H1 (cell line): ENCODE measurements around the gene PARD3. TPM values are rescaled to one million over a fixed set of nuclear protein-coding genes. Genes with fewer than 3 reads are reported as not detected.

Source experiments
- CTCF ChIA-PET: fragments of 300-600 bp; sonication (Branson Sonifier 250); formaldehyde crosslinking; loops from one replicate; lab custom pipeline; 2021; ENCODE audit not compliant: partially characterized antibody; lab: Charles Lee
- POLR2A ChIA-PET: fragments of 300-600 bp; sonication (Branson Sonifier 250); formaldehyde crosslinking; loops from one replicate; lab custom pipeline; 2021; ENCODE audit warnings: inconsistent platforms; ENCODE audit not compliant: partially characterized antibody; lab: Charles Lee
- DNase-seq, 2 experiments: peaks; one replicate each; pipeline versions ENCODE4 v3.0.0 to v3.0.0-alpha.2; 2010 to 2022; ENCODE audit warnings: low spot score in 2 of 2, low read depth in 1 of 2, mixed read lengths in 1 of 2
- FAIRE-seq: peaks from 2 replicates; lab custom pipeline; 2011; peaks lifted over from hg19 to GRCh38; lab: Jason Lieb, UNC
- H2AFZ ChIP-seq: 2 replicates; pipeline ENCODE4 v1.8.1; 2012; ENCODE audit warnings: low read length, inconsistent platforms
- H2AK5ac ChIP-seq: 2 replicates; pipeline ENCODE4 v1.6.1; 2013; ENCODE audit warnings: low read depth, low read length
- H2BK120ac ChIP-seq: replicated peaks from 2 replicates; pipeline ENCODE3; 2013; ENCODE audit warnings: low read depth, low read length, inconsistent platforms
- H2BK12ac ChIP-seq: 2 replicates; pipeline ENCODE4 v1.6.1; 2013; ENCODE audit warnings: low read depth, low read length
- H2BK15ac ChIP-seq: 2 replicates; pipeline ENCODE4 v1.6.1; 2013; ENCODE audit warnings: low read length
- H2BK20ac ChIP-seq: 2 replicates; pipeline ENCODE4 v1.6.1; 2013; ENCODE audit warnings: low read length
- H2BK5ac ChIP-seq: 2 replicates; pipeline ENCODE4 v1.6.1; 2013; ENCODE audit warnings: low read depth, low read length
- H3K14ac ChIP-seq: 2 replicates; pipeline ENCODE4 v1.6.1; 2013; ENCODE audit warnings: inconsistent platforms; ENCODE audit not compliant: insufficient read length
- H3K18ac ChIP-seq: 2 replicates; pipeline ENCODE4 v1.6.1; 2013; ENCODE audit warnings: low read length; ENCODE audit errors: extremely low read depth
- H3K23ac ChIP-seq: 2 replicates; pipeline ENCODE4 v1.6.1; 2013; ENCODE audit warnings: inconsistent platforms; ENCODE audit not compliant: insufficient read length
- H3K23me2 ChIP-seq: 2 replicates; pipeline ENCODE4 v1.6.1; 2013; ENCODE audit warnings: low read depth, low read length
- H3K27ac ChIP-seq: 2 replicates; pipeline ENCODE4 v1.6.1; 2011; ENCODE audit warnings: low read depth, low read length, inconsistent platforms
- H3K27me3 ChIP-seq, 4 experiments: replicated peaks in 1 of 4; 1 replicate in 1 of 4; 2 replicates in 3 of 4; pipeline versions ENCODE4 v1.6.1 to v1.8.1; 2011 to 2013; ENCODE audit warnings: low read length in 3 of 4, mild to moderate bottlenecking in 3 of 4, inconsistent platforms in 2 of 4, mixed read lengths in 2 of 4, moderate library complexity in 1 of 4; ENCODE audit not compliant: control insufficient read depth in 3 of 4, insufficient read depth in 3 of 4; ENCODE audit errors: extremely low read depth in 1 of 4
- H3K36me3 ChIP-seq, 4 experiments: 2 replicates each; pipeline versions ENCODE4 v1.6.1 to v1.8.1; 2011 to 2013; ENCODE audit warnings: mild to moderate bottlenecking in 4 of 4, low read length in 3 of 4, moderate library complexity in 2 of 4, control low read depth in 1 of 4, inconsistent platforms in 1 of 4; ENCODE audit not compliant: insufficient read depth in 4 of 4, control insufficient read depth in 2 of 4
- H3K4ac ChIP-seq: replicated peaks from 2 replicates; pipeline ENCODE3; 2013; ENCODE audit warnings: low read length, low read depth, mixed read lengths, inconsistent platforms; ENCODE audit not compliant: insufficient read length
- H3K4me1 ChIP-seq, 4 experiments: replicated peaks in 1 of 4; 1 replicate in 1 of 4; 2 replicates in 3 of 4; pipeline versions ENCODE4 v1.6.1 to v1.8.1; 2011 to 2013; ENCODE audit warnings: low read length in 3 of 4, inconsistent platforms in 2 of 4, mixed read lengths in 1 of 4; ENCODE audit not compliant: insufficient read depth in 4 of 4, control insufficient read depth in 3 of 4
- H3K4me2 ChIP-seq, 2 experiments: 2 replicates each; pipeline versions ENCODE4 v1.6.1 to v1.8.1; 2011 to 2013; ENCODE audit warnings: low read depth in 2 of 2, low read length in 2 of 2, control low read depth in 1 of 2, inconsistent platforms in 1 of 2, mild to moderate bottlenecking in 1 of 2; ENCODE audit not compliant: insufficient read depth in 1 of 2
- H3K4me3 ChIP-seq, 4 experiments: fragments of 200-600, 300-600 bp in 1 of 4; sonication (generic), shearing (Covaris generic), sonication (Bioruptor Twin) in 1 of 4; 2 replicates each; pipeline versions ENCODE4 v1.5.1 to v1.8.1; 2011 to 2016; ENCODE audit warnings: low read length in 4 of 4, low read depth in 3 of 4, control low read depth in 2 of 4, inconsistent platforms in 2 of 4, mild to moderate bottlenecking in 2 of 4, mixed read lengths in 1 of 4, moderate library complexity in 1 of 4; ENCODE audit not compliant: insufficient read depth in 2 of 4; ENCODE audit errors: extremely low read depth in 1 of 4
- H3K56ac ChIP-seq: replicated peaks from 2 replicates; pipeline ENCODE3; 2013; ENCODE audit warnings: low read depth, mild to moderate bottlenecking, mixed read lengths, low read length, inconsistent platforms; ENCODE audit not compliant: insufficient read length
- H3K79me1 ChIP-seq: 2 replicates; pipeline ENCODE4 v1.6.1; 2013; ENCODE audit warnings: low read depth, low read length, control low read depth
- H3K79me2 ChIP-seq, 2 experiments: 2 replicates each; pipeline versions ENCODE4 v1.6.1 to v1.8.1; 2012 to 2013; ENCODE audit warnings: low read length in 2 of 2, mild to moderate bottlenecking in 2 of 2, inconsistent platforms in 1 of 2; ENCODE audit not compliant: insufficient read depth in 2 of 2, control insufficient read depth in 1 of 2
- H3K9ac ChIP-seq, 4 experiments: replicated peaks in 1 of 4; 1 replicate in 1 of 4; 2 replicates in 3 of 4; pipeline versions ENCODE4 v1.6.1 to v1.8.1; 2011 to 2013; ENCODE audit warnings: low read depth in 3 of 4, low read length in 3 of 4, control low read depth in 2 of 4, mild to moderate bottlenecking in 2 of 4, moderate library complexity in 2 of 4, inconsistent platforms in 1 of 4; ENCODE audit errors: extremely low read depth in 1 of 4
- H3K9me3 ChIP-seq, 2 experiments: 2 replicates each; pipeline versions ENCODE4 v1.6.1 to v1.8.1; 2012 to 2013; ENCODE audit warnings: mild to moderate bottlenecking in 2 of 2, moderate library complexity in 2 of 2, control low read depth in 1 of 2, inconsistent platforms in 1 of 2, low read depth in 1 of 2, low read length in 1 of 2, mixed read lengths in 1 of 2; ENCODE audit not compliant: insufficient read depth in 2 of 2
- H4K20me1 ChIP-seq, 2 experiments: replicated peaks in 1 of 2; 2 replicates each; pipeline versions ENCODE3 to v1.8.1; 2011 to 2013; ENCODE audit warnings: inconsistent platforms in 2 of 2, low read length in 2 of 2, mild to moderate bottlenecking in 1 of 2; ENCODE audit not compliant: insufficient read depth in 2 of 2, control insufficient read depth in 1 of 2
- H4K5ac ChIP-seq: 2 replicates; pipeline ENCODE4 v1.6.1; 2013; ENCODE audit warnings: low read length, low read depth, mixed read lengths, inconsistent platforms; ENCODE audit not compliant: insufficient read length
- H4K8ac ChIP-seq: 2 replicates; pipeline ENCODE4 v1.8.0; 2013; ENCODE audit warnings: mild to moderate bottlenecking, moderate library complexity, low read length, inconsistent platforms; ENCODE audit not compliant: insufficient read depth; ENCODE audit errors: extremely low read depth
- H4K91ac ChIP-seq: replicated peaks from 2 replicates; pipeline ENCODE3; 2013; ENCODE audit warnings: low read length, mixed read lengths, inconsistent platforms; ENCODE audit not compliant: insufficient read length
- TBP ChIP-seq: IDR thresholded peaks from 2 replicates; pipeline ENCODE4 v1.6.1; 2011; ENCODE audit warnings: low read depth, low read length, improper control_type of control experiment
- WGBS, 2 experiments: shearing (Covaris generic) in 1 of 2; methylation state at CpG; one replicate each; pipeline versions ENCODE4 v1.1.6 to v1.1.7; 2013 to 2015; ENCODE audit warnings: low lambda C conversion rate in 2 of 2, mixed read lengths in 2 of 2, inconsistent platforms in 1 of 2, low coverage in 1 of 2, missing lambda C conversion rate in 1 of 2; ENCODE audit not compliant: insufficient replicate concordance in 2 of 2, insufficient coverage in 1 of 2, insufficient read length in 1 of 2; ENCODE audit errors: extremely low coverage in 1 of 2, missing lambda C conversion rate in 1 of 2; 5-methylcytosine and 5-hydroxymethylcytosine counted together
- polyA plus RNA-seq, 7 experiments: library from polyadenylated mRNA; depleted of rRNA in 3 of 7; stranded (reverse) in 5 of 7; unstranded in 2 of 7; fragments of >200 nt in 5 of 7; fragments of 200-250 nt in 2 of 7; gene quantifications; 1 replicate in 5 of 7; 2 replicates in 1 of 7; 4 replicates in 1 of 7; pipeline versions ENCODE4 v1.2.1 to v1.2.3, GENCODE V29; 2011 to 2013; ENCODE audit warnings: missing spikeins in 2 of 7, mixed read lengths in 2 of 7
- total RNA-seq: library from RNA; stranded (reverse); fragmentation: NEBNext Ultra II Directional; extraction: Animal tissue kit (Norgen Biotek cat#: 25700); gene quantifications from 2 replicates; pipeline ENCODE4 v1.2.1, GENCODE V29; 2021

Gene PARD3
- total and polyA plus RNA-seq, 2 of the 8 experiments (the other 6 are each of a cell fraction or from before 2014, with no cell fraction given) = 19.7 to 49.1 TPM

DNA sequence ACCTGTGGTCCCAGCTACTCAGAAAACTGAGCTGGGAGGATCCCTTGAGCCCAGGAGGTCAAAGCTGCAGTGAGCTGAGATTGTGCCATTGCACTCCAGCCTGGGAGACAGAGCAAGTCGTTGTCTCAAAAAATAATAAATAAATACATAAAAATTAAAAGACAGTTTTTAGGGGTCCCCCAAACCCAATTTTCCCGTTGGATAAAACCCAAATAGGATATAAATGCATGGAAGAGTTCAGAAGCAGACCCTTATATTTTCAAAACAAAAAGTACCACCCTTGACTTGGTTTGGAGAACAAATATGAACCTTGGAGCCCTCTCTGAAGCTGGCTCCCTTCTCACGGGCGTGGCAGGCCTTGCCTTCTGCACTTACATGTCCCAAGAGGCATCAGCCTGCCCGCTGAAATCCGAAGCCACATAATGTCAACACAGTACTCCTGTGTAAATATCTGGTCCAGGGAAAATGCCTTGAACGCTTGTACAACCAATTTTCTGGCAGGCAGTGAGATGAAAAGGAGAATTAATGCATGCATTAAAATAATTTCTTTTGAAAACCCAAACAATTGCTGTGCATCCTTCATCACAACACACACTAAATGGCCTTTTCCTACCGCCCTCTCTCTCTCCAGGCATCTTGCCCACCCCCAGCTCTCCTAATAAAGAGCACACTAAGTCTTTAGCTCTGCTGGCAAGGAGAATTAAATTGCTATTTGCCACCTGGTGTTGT lies 46.4 kb upstream of the PARD3 start:
- H3K79me1 ChIP-seq = no peaks in the 10 kb centered on the region
- no peaks in the 10 kb centered on the region for H3K79me2 ChIP-seq
- no peak overlapping the region for H2BK15ac ChIP-seq
- H3K23me2 ChIP-seq = no peaks in the 10 kb centered on the region
- no peak overlapping the region for H3K56ac ChIP-seq
- no peaks in the 10 kb centered on the region for H4K20me1 ChIP-seq
- H3K9ac ChIP-seq = no peak overlapping the region
- H2AFZ ChIP-seq = no peak overlapping the region
- H3K4me1 ChIP-seq = peaks cover 4 to 10% (median 6%) of the 10 kb centered on the region in 4 experiments
- H2BK120ac ChIP-seq = no peak overlapping the region
- no peak overlapping the region for H4K91ac ChIP-seq
- H2AK5ac ChIP-seq = no peak overlapping the region
- no peaks in the 10 kb centered on the region for H3K9me3 ChIP-seq
- no peak for TF ChIP-seq TBP
- H2BK5ac ChIP-seq = no peak overlapping the region
- H3K27me3 ChIP-seq = no peaks in the 10 kb centered on the region
- ChIA-PET CTCF (interaction anchor here (0.6 to 0.9 kb wide), 2 partner anchors 129 to 726 kb away, joined by 3 read pairs; no protein-coding TSS in a partner anchor), POLR2A (no interaction called here)
- H3K18ac ChIP-seq = no peak overlapping the region; the same call in 1 of the 2 replicates
- H2BK12ac ChIP-seq = no peak overlapping the region
- H4K8ac ChIP-seq = no peak overlapping the region
- H3K4ac ChIP-seq = no peak overlapping the region
- no peak for FAIRE-seq
- DNase-seq = no peak
- no peak overlapping the region for H4K5ac ChIP-seq
- no peak overlapping the region for H2BK20ac ChIP-seq
- H3K27ac ChIP-seq = no peak overlapping the region
- no peak overlapping the region for H3K14ac ChIP-seq
- H3K4me3 ChIP-seq = no peak overlapping the region
- no peak overlapping the region for H3K4me2 ChIP-seq
- H3K36me3 ChIP-seq = no peaks in the 10 kb centered on the region
- 83% methylated on average over 8 of the region's 8 CpGs; no CpG with 5 or more reads in 1 of the 2 experiments for WGBS, 2 experiments
- no peak overlapping the region for H3K23ac ChIP-seq
